GM18907 (cell line): ENCODE measurements around the gene AAGAB.
"Not testable (repeated sequence)": the region's sequence is repeated elsewhere in the genome, so short reads cannot be mapped to it uniquely, and the experiment has no call there.

Source experiments
- ATAC-seq: cut with Tn5 transposase; IDR thresholded peaks from one replicate; pipeline ENCODE4 v1.9.1; 2021; ENCODE audit warnings: mild to moderate bottlenecking, moderate library complexity; ENCODE audit not compliant: unreplicated experiment

The AAGAB gene, protein sequence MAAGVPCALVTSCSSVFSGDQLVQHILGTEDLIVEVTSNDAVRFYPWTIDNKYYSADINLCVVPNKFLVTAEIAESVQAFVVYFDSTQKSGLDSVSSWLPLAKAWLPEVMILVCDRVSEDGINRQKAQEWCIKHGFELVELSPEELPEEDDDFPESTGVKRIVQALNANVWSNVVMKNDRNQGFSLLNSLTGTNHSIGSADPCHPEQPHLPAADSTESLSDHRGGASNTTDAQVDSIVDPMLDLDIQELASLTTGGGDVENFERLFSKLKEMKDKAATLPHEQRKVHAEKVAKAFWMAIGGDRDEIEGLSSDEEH

DNA sequence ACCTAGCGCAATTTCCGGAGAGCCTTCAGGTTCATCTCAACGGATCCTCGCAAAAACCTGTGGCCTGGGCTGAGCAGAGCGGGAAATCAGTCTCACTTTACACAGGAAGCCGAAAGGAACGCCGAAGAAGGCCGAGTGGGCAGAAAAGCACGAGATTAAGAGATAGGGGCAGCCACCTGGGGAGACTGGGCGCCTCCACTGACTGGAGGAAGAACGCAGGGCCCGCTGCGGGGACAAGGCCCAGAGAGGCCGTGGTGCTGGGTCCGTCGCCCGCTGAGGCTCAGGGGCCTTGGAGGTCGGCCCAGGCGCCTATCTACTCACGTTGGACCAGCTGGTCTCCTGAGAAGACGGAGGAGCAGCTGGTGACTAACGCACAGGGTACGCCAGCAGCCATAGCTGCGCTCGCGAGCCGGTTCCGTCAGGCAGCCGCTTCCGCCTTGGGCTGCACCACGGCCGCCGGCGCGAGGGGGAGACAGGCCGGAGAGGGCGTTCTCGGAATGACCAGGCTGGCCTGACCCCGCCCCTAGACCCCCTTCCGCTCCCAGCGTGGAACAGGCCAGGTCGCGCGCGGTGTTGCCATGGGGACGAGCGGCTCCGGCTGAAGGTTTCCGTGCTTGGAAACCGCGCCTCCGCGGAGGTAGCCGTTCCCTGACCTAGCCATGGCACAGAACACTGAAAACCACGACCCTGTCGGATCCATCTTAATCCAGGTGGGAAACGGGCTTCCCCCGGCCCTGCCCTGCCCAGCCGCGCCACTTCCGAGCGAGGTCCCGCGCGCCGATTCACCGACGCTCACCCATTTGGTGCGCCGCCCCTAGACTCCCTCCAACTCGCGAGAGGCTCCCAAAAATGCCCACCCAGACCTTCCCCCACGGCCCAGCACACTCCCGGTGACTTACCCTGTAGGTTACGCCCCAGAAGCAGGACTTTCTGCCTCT lies at the start of gene AAGAB, which contains the start of gene IQCH:
Gene AAGAB (minus strand): TSS at position 424 of the 938 bp plus-strand sequence. CDS start 30 bp downstream, at position 394.
Gene IQCH (plus strand): TSS at position 549 of the 938 bp plus-strand sequence. CDS start 111 bp downstream, at position 660.
- ATAC-seq = peak; percentile 90

DNA sequence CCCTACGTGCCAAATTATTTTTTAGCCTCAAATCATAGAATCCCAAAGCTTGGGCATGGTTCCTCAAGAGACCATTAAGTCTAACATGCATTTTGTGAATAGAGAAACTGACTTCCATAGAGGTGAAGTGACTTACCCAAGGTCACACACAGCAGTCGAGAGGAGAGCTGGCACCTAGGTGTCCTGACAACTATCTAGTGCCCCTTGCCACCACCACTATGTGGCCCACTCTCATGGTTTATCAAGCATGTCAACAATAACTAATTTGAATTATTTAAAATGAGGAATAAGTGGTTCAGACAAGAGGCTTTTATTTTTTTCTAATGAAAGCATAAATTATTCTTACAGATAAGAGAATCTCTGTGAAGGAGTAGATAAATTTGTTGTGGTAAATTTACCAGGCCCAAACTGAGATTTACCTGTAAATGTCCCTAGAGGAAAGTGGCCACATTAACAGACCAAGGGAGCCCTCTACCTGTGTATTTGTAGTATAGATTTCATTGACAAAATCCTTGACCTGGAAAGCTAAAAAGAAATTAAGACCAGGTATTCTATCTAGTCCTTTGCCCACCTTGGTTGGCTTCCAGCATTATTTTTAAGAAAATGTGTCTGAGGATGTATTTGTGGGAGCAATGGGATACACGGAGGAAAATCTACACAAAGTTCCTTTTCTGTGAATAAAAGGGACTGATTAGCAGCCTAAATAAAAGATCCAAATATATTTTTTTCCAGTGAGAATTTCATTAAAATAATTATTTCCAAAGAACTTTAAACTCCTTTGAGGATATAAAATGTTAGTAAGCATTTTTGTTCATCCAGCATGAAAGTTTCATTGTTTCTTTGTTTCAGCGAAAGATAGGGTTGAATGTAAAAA lies 49.3 kb upstream of the AAGAB start:
- no peak for ATAC-seq

DNA sequence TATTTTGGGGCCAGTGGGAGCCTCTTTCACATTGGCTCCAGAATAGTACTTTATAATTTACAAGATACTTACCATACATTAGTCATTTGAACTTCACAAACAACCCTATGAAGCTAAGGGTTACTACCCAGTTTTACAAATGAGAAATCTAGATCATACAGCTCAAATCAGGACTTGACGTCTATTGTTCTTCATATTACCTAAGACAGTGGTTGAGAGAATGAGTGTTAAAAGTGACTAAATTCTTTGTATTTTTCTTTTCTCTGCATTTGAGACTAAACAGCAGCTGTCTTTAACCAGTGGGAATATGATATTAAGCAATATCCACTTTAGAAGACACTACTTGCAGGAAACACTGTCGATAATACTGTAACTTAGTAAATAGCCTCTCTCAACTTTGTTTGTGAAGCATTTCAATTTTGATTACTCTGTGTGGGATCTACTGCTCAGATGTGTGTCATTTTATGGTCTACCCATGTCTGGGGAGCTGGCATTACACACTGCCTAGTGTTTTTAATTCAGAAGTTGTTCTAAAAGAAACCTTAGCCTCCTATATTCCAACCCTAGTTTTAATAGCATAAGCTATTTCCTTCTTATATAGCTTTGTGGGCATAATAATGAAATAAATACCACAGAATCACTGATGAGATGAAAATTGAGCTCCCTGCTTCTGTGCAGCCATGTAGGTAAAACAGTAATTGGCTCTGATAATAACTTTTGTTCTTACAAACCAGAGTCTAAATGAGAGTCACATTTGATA lies 46.0 kb upstream of the AAGAB start:
- no peak for ATAC-seq

DNA sequence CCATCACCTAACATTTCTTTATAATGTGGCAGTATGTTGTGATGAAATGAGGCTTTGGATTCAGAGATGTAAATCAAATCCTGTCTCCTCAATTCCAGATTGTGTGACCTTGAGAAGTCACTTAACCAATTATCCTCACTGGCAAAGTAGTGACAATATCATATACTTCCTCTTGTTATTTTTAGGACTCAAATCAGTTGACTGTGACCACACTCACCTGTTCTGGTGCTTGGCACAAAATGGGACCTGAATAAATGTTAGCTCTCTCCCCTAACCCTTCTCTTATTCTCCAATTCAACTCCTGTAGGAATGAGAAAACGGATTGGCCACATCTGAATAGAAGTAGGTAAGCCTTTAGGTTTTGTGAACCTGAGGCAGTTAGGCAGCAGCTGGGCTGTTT lies 42.2 kb upstream of the AAGAB start:
- no peak for ATAC-seq

DNA sequence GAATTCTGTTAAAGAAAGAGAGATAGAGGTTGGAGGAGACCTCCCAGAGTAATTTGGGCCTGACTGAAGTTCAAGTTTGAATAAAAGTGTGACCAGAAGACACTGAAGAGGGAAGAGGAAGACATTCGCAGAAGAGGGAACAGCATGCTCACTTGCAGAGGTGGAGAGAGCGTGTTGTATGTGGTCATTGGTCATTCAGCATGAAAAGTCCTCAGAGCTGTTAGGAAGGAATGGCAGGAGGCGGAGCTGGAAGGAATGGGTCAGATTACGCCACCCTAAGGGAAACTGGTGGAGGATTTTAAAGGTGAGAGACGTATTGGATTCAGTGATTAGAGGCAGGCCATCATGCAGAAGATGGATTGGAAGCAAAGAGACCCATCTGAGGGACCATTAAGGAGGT lies 41.7 kb upstream of the AAGAB start:
- ATAC-seq = no peak

DNA sequence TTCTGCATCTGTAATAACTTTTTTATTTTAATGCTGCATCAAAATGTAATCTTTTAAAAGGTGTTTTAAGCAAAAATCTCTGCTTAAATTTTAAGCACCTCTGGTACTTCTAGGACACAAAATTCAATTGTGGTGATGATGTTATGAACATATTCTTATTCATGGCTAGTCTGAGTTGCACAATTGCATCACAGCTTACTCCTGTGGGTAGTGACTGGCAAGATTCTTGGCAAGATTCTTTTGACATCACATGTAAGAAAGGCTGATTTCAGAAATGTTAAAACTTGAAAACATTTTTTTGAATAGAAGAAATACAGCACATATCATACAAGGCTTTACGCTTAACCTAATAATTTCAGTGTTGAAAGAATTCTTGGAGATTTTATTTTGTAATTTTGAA lies 35.9 kb upstream of the AAGAB start:
- ATAC-seq = no peak

DNA sequence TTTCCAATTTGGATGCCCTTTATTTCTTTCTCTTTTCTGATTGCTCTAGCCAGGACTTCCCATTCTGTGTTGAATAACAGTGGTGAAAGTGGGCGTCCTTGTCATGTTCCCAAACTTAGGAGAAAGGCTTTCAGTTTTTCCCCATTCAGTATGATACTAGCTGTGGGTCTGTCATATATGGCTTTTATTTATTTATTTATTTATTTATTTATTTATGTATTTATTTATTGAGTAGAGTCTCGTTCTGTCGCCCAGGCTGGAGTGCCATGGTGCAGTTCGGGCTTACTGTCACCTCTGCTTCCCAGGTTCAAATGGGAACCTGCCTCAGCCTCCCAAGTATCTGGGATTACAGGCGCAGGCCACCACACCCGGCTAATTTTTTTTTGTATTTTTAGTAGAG lies 31.9 kb upstream of the AAGAB start:
- ATAC-seq = not testable (repeated sequence)

DNA sequence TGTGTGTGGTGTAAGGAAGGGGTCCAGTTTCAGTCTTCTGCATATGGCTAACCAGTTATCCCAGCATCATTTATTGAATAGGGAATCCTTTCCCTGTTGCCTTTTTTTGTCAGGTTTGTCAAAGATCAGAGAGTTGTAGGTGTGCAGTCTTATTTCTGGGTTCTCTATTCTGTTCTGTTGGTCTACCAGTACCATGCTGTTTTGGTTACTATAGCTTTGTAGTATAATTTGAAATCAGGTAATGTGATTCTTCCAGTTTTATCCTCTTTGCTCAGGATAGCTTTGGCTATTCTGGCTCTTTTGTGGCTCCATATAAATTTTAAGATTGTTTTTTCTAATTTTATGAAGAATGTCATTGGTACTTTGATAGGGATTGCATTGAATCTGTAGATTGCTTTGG lies 31.2 kb upstream of the AAGAB start:
- ATAC-seq = not testable (repeated sequence)

DNA sequence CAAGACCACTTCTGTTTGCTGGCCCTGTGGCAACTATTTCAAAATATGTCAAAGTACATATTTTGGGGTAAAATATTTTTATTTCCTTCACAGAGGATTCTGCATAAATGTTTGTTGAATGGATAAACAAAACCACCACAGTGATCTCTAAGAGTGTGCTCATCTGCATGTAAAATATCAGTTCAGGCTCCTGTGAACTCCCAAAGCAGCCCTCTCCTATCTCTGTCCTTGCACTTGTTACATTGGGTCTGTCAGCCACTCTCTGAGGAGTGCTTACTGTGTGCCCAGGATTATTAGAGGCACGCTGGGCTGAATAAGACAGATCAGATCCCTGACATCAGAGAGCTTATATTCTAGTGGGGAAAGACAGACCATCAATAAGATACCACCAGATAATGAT lies 27.3 kb upstream of the AAGAB start:
- ATAC-seq = no peak

DNA sequence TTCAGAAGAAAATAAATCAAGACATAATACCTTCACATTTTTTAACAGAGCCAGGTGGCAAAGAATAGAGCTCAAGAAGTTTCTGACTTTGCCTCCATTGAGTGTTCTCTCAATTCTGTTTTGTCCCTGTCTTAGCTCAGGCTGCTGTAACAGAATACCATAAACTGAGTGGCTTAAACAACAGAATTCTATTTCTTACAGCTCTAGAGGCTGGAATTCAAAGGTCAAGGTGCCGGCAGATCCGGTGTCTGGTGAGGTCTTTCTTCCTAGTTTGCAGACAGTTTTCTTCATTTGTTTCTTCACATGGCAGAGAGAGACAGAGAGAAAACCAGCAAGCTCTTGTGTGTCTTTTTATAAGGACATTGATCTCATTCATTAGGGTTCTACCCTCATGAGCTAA lies 25.8 kb upstream of the AAGAB start:
- ATAC-seq = no peak

DNA sequence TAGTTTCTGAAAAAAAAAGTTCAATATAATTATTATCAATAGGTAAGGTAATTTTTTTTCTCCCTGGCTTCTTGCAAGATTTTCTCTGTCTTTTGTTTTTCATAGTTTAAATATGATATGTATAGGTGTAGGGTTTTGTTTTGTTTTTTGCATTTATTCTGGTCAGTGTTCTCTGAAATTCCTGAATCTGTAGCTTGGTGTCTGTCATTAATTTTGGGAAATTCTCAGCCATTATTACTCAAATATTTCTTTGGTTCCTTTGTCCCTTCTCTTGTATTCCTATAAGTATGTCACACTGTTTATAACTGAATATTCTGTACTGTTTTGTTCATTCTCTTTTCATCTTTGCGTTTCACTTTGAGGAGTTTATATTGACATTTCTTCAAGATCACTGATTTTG lies 22.2 kb upstream of the AAGAB start:
- ATAC-seq = no peak

DNA sequence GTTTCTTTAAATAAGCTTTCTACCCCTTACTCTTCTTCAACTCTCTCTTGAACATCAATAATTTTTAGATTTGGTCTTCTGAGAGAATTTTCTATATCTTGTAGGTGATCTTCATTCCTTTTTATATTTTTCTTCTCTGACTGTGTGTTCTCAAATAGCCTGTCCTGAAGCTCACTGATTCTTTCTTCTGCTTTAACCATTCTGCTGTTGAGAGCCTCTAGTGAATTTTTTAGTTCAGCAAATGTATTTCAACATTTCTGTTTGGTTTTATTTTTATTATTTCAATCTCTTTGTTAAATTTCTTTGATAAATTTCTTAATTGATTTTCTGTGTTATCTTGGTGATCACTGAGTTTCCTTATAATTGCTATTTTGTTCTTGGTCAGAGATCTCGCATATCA lies 19.8 kb upstream of the AAGAB start:
- no peak for ATAC-seq

DNA sequence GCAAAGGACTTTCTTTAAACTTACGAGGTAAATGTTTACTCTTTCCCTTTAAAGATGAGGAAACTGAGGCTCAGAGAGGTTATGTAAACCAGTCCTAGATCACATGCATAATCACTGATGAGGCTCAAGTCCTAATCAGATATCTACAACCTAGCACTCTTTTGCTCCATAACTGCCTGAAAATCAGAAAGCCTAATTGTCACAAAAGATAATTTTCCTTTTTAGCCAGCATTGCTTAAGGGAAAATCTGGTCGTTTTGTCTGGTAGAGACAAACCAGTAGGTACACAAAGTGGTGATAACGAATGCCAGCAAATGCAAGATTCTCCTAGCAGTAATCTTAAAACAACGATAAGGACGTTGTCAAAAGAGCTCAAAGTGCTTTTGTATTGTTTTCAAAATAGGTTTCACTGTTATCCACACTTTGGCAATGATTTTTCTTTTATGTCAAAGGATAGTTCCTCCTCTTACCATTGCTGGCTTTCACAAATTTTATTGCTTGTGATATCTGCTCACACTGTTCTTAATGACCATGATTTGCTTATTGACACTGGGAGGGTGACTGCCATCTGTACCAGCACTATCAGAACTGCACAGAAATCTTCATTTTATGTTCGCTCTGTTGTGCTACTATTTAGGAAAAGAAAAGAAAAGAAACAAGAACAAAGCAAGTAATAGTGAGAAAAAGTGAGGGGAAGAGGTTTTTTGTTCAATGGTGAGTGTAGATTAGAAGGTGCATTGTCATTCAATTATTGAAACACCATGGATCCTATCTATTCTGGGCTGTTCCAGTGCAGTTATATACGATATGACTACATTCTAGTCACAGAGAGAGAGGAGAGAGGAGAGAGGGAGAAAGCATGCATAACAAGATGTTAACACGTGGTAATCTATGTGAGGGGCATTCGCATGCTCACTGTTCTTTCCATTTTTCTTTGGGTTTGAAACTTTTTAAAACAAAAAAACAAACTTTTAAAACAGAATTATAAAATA lies 13.8 kb upstream of the AAGAB start:
- ATAC-seq = no peak

DNA sequence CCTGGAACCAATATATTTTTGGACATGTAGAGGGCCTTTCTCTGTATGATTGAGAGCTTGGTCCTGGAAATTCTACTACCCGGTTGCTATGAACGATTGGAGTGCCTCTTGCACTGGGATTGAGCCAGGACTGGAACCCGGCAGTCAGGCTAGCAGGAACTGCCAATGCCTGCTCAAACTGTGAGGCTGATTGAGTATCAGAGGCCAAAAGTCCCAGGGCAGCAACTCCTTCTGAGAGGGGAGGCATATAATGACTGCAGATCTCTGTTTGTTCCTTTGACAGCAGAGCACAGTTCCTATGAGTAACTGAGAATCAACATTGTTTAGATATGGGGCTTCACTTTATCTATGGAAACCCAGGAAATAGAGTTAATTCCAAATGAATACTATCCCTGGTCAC lies 13.0 kb upstream of the AAGAB start:
- no peak for ATAC-seq

DNA sequence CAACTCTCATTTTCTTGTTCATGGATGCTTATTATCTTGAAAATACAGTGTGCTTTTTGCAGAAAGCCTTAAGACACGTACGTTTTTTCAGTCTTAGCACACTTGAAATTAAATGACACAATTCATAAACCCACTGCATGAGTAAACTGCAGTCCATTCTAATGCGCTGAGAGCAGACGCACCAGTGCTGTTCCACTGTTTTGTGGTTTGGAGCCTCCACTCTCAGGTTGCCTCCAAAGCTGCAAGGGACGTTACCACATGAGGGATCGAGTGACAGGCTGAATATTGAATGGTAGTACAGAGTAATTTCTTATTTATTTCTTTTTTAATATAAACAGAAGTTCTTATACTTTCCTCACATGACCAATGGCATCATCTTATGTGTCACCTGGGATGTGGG lies 12.4 kb upstream of the AAGAB start:
- ATAC-seq = no peak

DNA sequence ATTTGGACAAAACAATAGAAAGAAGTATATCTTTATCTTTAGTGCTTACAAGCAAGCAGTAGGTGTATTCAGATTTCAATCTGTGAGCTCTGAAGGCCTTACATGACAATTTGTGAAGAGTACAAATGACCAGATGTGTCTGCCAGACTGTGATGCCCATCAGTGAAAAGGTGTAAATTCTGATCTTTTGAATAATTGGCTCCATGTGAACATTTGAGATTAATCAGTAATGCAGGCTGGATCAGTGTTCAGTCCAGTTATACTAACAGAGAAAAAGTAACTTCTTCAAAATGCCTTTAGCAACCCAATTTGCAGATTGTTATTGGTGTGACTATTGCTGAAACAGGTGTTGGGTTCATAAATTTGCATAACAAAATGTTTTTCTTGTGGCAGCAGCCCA lies 5.3 kb upstream of the AAGAB start:
- no peak for ATAC-seq

DNA sequence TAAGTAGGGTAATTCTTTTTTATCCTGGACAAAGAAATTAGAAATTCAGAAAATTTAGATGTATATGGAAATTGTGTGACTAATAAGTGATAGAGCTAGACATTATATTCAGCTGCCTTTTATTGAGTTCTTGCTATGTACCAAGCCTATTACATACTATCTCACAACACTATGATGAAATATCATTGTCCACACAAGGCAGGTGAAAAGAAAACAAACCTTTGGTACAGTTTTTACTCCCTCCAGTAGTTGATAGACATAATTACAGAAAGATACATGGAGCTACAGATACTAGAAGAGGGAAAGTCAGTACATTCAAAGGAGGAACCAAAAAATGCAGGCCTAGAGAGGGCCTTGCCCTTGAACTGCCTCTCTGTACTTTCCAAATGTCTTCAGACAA lies 4.9 kb upstream of the AAGAB start:
- ATAC-seq = no peak

DNA sequence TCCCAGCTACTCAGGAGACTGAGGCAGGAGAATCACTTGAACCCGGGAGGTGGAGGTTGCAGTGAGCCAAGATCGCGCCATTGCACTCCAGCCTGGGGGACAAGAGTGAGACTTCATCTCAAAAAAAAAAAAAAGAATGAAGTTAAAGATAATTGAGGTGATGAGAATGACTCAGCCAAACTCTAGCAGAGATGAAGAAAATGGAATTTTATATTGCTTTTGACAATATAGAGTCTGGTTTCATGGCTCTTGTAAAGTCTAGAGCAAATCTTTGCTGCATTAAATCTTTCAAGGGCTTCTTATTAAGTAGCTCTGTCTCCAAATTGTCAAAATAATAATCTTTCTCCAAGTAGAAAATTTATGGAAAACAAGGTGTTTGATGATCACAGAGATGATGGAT lies 4.0 kb upstream of the AAGAB start:
- ATAC-seq = not testable (repeated sequence)

DNA sequence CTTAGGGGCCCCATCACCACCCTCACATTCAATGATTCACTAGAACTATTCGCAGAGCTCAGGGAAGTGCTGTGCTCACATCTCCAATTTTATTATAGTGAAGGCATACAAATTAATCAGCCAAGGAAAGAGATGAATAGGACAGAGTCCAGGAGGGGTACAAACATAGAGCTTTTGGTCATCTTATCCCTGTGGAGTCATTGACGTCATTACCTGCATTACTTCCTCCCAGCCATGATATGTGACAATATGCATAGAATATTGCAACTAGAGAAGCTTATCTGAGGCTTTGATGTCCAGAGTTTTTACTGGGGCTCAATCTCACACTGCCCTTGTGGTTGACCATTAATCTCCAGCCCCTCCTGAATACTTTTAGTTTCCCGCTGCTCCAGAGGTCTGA lies 1.6 kb upstream of the AAGAB start:
- no peak for ATAC-seq
